Measurements from ENCODE around the gene SLC48A1.

Gene SLC48A1

GRCh38 chr12:47773062-47773857 is at the start of gene SLC48A1:
TSS of gene SLC48A1 (plus strand) at chr12:47773238. CDS start at chr12:47773305, 67 bp downstream.
- DNase-seq, result peak; percentile 85

GRCh38 chr12:47725091-47725772 is 47.8 kb upstream of the SLC48A1 start, which contains the start of gene ENDOU:
TSS of gene ENDOU (minus strand) at chr12:47725490. CDS start at chr12:47725413, 77 bp downstream.
- no peak for DNase-seq

GRCh38 chr12:47725893-47726292 is 47.1 kb upstream of the SLC48A1 start:
- no peak for DNase-seq

- peak; percentile 49 for DNase-seq
Measured at GRCh38 chr12:47729233-47729632, 43.8 kb upstream of the SLC48A1 start.

- DNase-seq, result peak; percentile 85
Measured at GRCh38 chr12:47730341-47730744, 42.7 kb upstream of the SLC48A1 start.

- DNase-seq, result no peak
Measured at GRCh38 chr12:47731723-47732122, 41.3 kb upstream of the SLC48A1 start.

GRCh38 chr12:47732504-47732903 is 40.5 kb upstream of the SLC48A1 start:
- DNase-seq, result no peak

- DNase-seq, result no peak
Measured at GRCh38 chr12:47733142-47733541, 39.9 kb upstream of the SLC48A1 start.

GRCh38 chr12:47734725-47735480 is 38.1 kb upstream of the SLC48A1 start:
- no peak for DNase-seq

- DNase-seq, result no peak
Measured at GRCh38 chr12:47735649-47736048, 37.4 kb upstream of the SLC48A1 start.

GRCh38 chr12:47736216-47736615 is 36.8 kb upstream of the SLC48A1 start:
- DNase-seq, result no peak

- no peak for DNase-seq
Measured at GRCh38 chr12:47736877-47737676, 36.0 kb upstream of the SLC48A1 start.

GRCh38 chr12:47737936-47738594 is 35.0 kb upstream of the SLC48A1 start:
- DNase-seq, result no peak

- DNase-seq, result no peak
Measured at GRCh38 chr12:47739297-47739696, 33.7 kb upstream of the SLC48A1 start.

- no peak for DNase-seq
Measured at GRCh38 chr12:47739979-47740378, 33.1 kb upstream of the SLC48A1 start.

GRCh38 chr12:47740606-47741339 is 32.3 kb upstream of the SLC48A1 start:
- peak; percentile 76 for DNase-seq

GRCh38 chr12:47741340-47741703 is 31.7 kb upstream of the SLC48A1 start:
- DNase-seq, result peak; percentile 97

- peak; percentile 31 for DNase-seq
Measured at GRCh38 chr12:47742253-47742825, 30.7 kb upstream of the SLC48A1 start.

GRCh38 chr12:47743311-47743860 is 29.7 kb upstream of the SLC48A1 start:
- peak; percentile 27 for DNase-seq

- DNase-seq, result peak; percentile 91
Measured at GRCh38 chr12:47744005-47744651, 28.9 kb upstream of the SLC48A1 start.
